ENCODE results near the gene CYP11A1. TPM values are rescaled to one million over a fixed set of nuclear protein-coding genes. Genes with fewer than 3 reads are reported as not detected.
A peak's percentile ranks its signal among the peaks of the same experiment; 100 is the strongest.

Gene CYP11A1
- 1.7 and 2.3 TPM in 2 replicates for total RNA-seq (2021)
- long read RNA-seq, transcript CYP11A1-202 (9 exons, 2,001 nt), result major isoform, 15 of 20 reads
- long read RNA-seq, partial matches to known transcripts, result 0 of 20 reads
- long read RNA-seq, other reads (novel, unspliced or antisense), result 5 of 20 reads

DNA sequence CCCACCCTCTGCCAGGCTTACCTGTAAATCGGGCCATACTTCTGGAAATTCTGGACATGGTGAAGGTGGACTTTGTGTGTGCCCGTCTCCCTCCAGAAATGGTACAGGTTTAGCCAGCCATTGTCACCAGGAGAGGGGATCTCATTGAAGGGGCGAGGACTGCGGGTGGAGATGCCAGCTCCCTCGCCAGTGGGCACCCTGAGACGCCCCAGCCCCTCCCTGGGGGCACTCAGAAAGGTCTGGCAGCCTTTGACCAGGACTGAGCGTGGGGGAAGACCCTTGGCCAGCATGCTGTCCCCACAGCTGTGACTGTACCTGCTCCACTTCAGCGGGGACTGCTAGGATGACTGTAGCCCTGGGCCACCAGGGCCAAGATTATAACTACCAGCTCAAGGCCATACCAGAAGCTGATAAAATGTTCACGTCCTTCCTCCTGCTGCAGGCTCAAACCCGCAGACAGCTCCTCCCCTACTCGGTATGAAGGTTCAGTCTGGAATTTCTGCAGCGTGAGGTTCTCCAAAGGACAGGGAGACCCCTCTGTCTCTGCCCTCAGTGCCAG is at the start of gene CYP11A1:
Gene CYP11A1 (minus strand): TSS at position 351 of the 559 bp plus-strand sequence. CDS start 61 bp downstream, at position 290.
- H3K27ac Mint-ChIP-seq, result no peak within 1 kb of the TSS
- H3K79me2 ChIP-seq (ENCODE audit: insufficient read depth, low read length), result no peaks in the 10 kb centered on the region
- H3K18ac ChIP-seq (ENCODE audit: insufficient read length, low read depth, low read length), result no peak within 1 kb of the TSS
- no peak within 1 kb of the TSS for H4K5ac ChIP-seq (ENCODE audit: insufficient read length, low read depth, low read length)
- H3K79me1 ChIP-seq (ENCODE audit: insufficient read depth, low read depth, low read length, poor library complexity, severe bottlenecking), result no peaks in the 10 kb centered on the region
- no peaks in the 10 kb centered on the region; the same call in 1 of the 2 replicates for H3K27me3 ChIP-seq (ENCODE audit: insufficient read depth, low read length)
- no peak within 1 kb of the TSS for H4K8ac ChIP-seq (replicated peaks; ENCODE audit: insufficient read length, low read depth, low read length)
- peaks cover 52% of the 10 kb centered on the region for H3K27me3 Mint-ChIP-seq (ENCODE audit: low read depth)
- H3K4me1 ChIP-seq (ENCODE audit: insufficient read depth, low read length), result peaks cover 2% of the 10 kb centered on the region; the same call in 1 of the 2 replicates
- no peak within 1 kb of the TSS for H3K4ac ChIP-seq (ENCODE audit: low read depth, low read length)
- no peaks in the 10 kb centered on the region for H3K9me3 ChIP-seq (ENCODE audit: control insufficient read depth, low read depth, low read length)
- no peak within 1 kb of the TSS for H3K23ac ChIP-seq (ENCODE audit: insufficient read length, low read depth, low read length)
- no peak within 1 kb of the TSS for H2BK5ac ChIP-seq (ENCODE audit: insufficient read length, low read length)
- DNase-seq, result no peak
- no peak within 1 kb of the TSS for H3T11ph ChIP-seq (ENCODE audit: low read length)
- no peaks in the 10 kb centered on the region for H3K9me3 Mint-ChIP-seq
- H2BK20ac ChIP-seq (ENCODE audit: low read depth, low read length, poor library complexity, severe bottlenecking), result no peak within 1 kb of the TSS
- no peak within 1 kb of the TSS for H2AK5ac ChIP-seq (ENCODE audit: insufficient read length, low read length)
- no peak within 1 kb of the TSS for H3K56ac ChIP-seq (ENCODE audit: insufficient read length, low read depth, low read length)
- H2AFZ ChIP-seq (ENCODE audit: low read length), result no peak within 1 kb of the TSS
- no CpG with 5 or more reads among the region's 12 CpGs for whole genome bisulfite sequencing (ENCODE audit: extremely low coverage, insufficient read length, low lambda C conversion rate)
- H3K27ac ChIP-seq (ENCODE audit: insufficient read length, low read depth, low read length), result no peak within 1 kb of the TSS
- H3K4me2 ChIP-seq (ENCODE audit: insufficient read depth, insufficient read length, low read length), result peak within 1 kb of the TSS; percentile 22
- H3K14ac ChIP-seq (ENCODE audit: insufficient read depth, low read length), result no peak within 1 kb of the TSS
- H2BK12ac ChIP-seq (ENCODE audit: insufficient read length, low read depth, low read length), result no peak within 1 kb of the TSS
- no peak within 1 kb of the TSS for H2BK120ac ChIP-seq (ENCODE audit: low read depth, low read length, poor library complexity, severe bottlenecking)
- H4K91ac ChIP-seq (ENCODE audit: insufficient read length, low read depth, low read length), result no peak within 1 kb of the TSS
- H3K23me2 ChIP-seq (ENCODE audit: insufficient read length, low read depth, low read length, poor library complexity, severe bottlenecking), result peaks cover 18% of the 10 kb centered on the region
- H3K4me1 Mint-ChIP-seq, result peaks cover 16 to 19% of the 10 kb centered on the region in 2 experiments
- H3K36me3 Mint-ChIP-seq (ENCODE audit: insufficient read depth in 1 of 3, low read depth in 3 of 3), result 0 out of 7 replicates have a peak, but pooled peaks cover 0 to 2% (median 0%) of the 10 kb centered on the region in 3 experiments
- peak within 1 kb of the TSS; percentile 24 to 38; a peak in 3 of 5 replicates for H3K4me3 Mint-ChIP-seq
- no peak within 1 kb of the TSS for H3K9ac ChIP-seq (ENCODE audit: extremely low read depth, insufficient read length, low read length)
- no peak within 1 kb of the TSS for H2BK15ac ChIP-seq (ENCODE audit: low read depth, low read length)
- TF ChIP-seq, protein P1, sequence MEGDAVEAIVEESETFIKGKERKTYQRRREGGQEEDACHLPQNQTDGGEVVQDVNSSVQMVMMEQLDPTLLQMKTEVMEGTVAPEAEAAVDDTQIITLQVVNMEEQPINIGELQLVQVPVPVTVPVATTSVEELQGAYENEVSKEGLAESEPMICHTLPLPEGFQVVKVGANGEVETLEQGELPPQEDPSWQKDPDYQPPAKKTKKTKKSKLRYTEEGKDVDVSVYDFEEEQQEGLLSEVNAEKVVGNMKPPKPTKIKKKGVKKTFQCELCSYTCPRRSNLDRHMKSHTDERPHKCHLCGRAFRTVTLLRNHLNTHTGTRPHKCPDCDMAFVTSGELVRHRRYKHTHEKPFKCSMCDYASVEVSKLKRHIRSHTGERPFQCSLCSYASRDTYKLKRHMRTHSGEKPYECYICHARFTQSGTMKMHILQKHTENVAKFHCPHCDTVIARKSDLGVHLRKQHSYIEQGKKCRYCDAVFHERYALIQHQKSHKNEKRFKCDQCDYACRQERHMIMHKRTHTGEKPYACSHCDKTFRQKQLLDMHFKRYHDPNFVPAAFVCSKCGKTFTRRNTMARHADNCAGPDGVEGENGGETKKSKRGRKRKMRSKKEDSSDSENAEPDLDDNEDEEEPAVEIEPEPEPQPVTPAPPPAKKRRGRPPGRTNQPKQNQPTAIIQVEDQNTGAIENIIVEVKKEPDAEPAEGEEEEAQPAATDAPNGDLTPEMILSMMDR (conservative IDR thresholded peaks at IDR 0.05), result no peak
- H4K20me1 ChIP-seq (ENCODE audit: control insufficient read depth, insufficient read depth, insufficient read length), result no peaks in the 10 kb centered on the region
